ENCODE measurements around the gene OTUD7B.

OTUD7B gene

GRCh38 chr1:149925751-149926150 is 84.8 kb downstream of the OTUD7B start:
- TF ChIP-seq USF1 (IDR thresholded peaks at IDR 0.05) (no peak), EP300 (IDR thresholded peaks at IDR 0.05; ENCODE audit: borderline replicate concordance) (no peak), CREB1 (IDR thresholded peaks at IDR 0.05; ENCODE audit: low read depth) (no peak), EGR1 (IDR thresholded peaks at IDR 0.05) (no peak), CEBPB (IDR thresholded peaks at IDR 0.05) (no peak), FOXM1 (IDR thresholded peaks at IDR 0.05; ENCODE audit: borderline replicate concordance, low read depth) (no peak), REST (IDR thresholded peaks at IDR 0.05; ENCODE audit: low read depth) (no peak), MAX (IDR thresholded peaks at IDR 0.05) (no peak), NFIC (IDR thresholded peaks at IDR 0.05) (no peak), RAD21 (IDR thresholded peaks at IDR 0.05; ENCODE audit: low read depth) (no peak), TAF1 (IDR thresholded peaks at IDR 0.05; ENCODE audit: low read depth) (no peak), TCF12 (IDR thresholded peaks at IDR 0.05; ENCODE audit: low read depth) (no peak), YY1 (IDR thresholded peaks at IDR 0.05; ENCODE audit: low read depth) (no peak), ZBTB7A (IDR thresholded peaks at IDR 0.05; ENCODE audit: low read depth) (no peak)

- no peak for TF ChIP-seq CREB1 (IDR thresholded peaks at IDR 0.05; ENCODE audit: low read depth)
- no peak for TF ChIP-seq RAD21 (IDR thresholded peaks at IDR 0.05; ENCODE audit: low read depth)
- no peak for TF ChIP-seq FOXM1 (IDR thresholded peaks at IDR 0.05; ENCODE audit: borderline replicate concordance, low read depth)
- TF ChIP-seq TCF12 (IDR thresholded peaks at IDR 0.05; ENCODE audit: low read depth), result no peak
- TF ChIP-seq REST (IDR thresholded peaks at IDR 0.05; ENCODE audit: low read depth), result no peak
Observed at GRCh38 chr1:149925345-149925744, 85.2 kb downstream of the OTUD7B start.

GRCh38 chr1:149923626-149924025 is 86.9 kb downstream of the OTUD7B start:
- TF ChIP-seq ZBTB7A (IDR thresholded peaks at IDR 0.05; ENCODE audit: low read depth), result no peak
- TF ChIP-seq REST (IDR thresholded peaks at IDR 0.05; ENCODE audit: low read depth), result no peak
- no peak for TF ChIP-seq YY1 (IDR thresholded peaks at IDR 0.05; ENCODE audit: low read depth)
- TF ChIP-seq FOXM1 (IDR thresholded peaks at IDR 0.05; ENCODE audit: borderline replicate concordance, low read depth), result no peak
- TF ChIP-seq CEBPB (IDR thresholded peaks at IDR 0.05), result no peak
- no peak for TF ChIP-seq RAD21 (IDR thresholded peaks at IDR 0.05; ENCODE audit: low read depth)
- no peak for TF ChIP-seq TCF12 (IDR thresholded peaks at IDR 0.05; ENCODE audit: low read depth)
- no peak for TF ChIP-seq MAX (IDR thresholded peaks at IDR 0.05)
- TF ChIP-seq TEAD4 (IDR thresholded peaks at IDR 0.05), result no peak
- TF ChIP-seq EGR1 (IDR thresholded peaks at IDR 0.05), result no peak
- no peak for TF ChIP-seq USF1 (IDR thresholded peaks at IDR 0.05)
- TF ChIP-seq NFIC (IDR thresholded peaks at IDR 0.05), result no peak
- no peak for TF ChIP-seq TAF1 (IDR thresholded peaks at IDR 0.05; ENCODE audit: low read depth)

GRCh38 chr1:149917571-149918144 is 92.9 kb downstream of the OTUD7B start, which contains the start of gene SV2A:
SV2A (minus strand) TSS chr1:149917844; CDS start chr1:149913840, 4,004 bp downstream.
- no peak for TF ChIP-seq MAX (IDR thresholded peaks at IDR 0.05)
- no peak for TF ChIP-seq FOXM1 (IDR thresholded peaks at IDR 0.05; ENCODE audit: borderline replicate concordance, low read depth)
- TF ChIP-seq EP300 (IDR thresholded peaks at IDR 0.05; ENCODE audit: borderline replicate concordance), result no peak
- TF ChIP-seq USF1 (IDR thresholded peaks at IDR 0.05), result no peak
- no peak for TF ChIP-seq RAD21 (IDR thresholded peaks at IDR 0.05; ENCODE audit: low read depth)
- TF ChIP-seq ZBTB7A (IDR thresholded peaks at IDR 0.05; ENCODE audit: low read depth), result peak; percentile 66; the same call in 1 of the 2 replicates
- TF ChIP-seq REST (IDR thresholded peaks at IDR 0.05; ENCODE audit: low read depth), result no peak
- no peak for TF ChIP-seq TEAD4 (IDR thresholded peaks at IDR 0.05)
- no peak for TF ChIP-seq CREB1 (IDR thresholded peaks at IDR 0.05; ENCODE audit: low read depth)
- no peak for TF ChIP-seq EGR1 (IDR thresholded peaks at IDR 0.05)
- TF ChIP-seq YY1 (IDR thresholded peaks at IDR 0.05; ENCODE audit: low read depth), result peak; percentile 46; the same call in 1 of the 2 replicates
- no peak for TF ChIP-seq NFIC (IDR thresholded peaks at IDR 0.05)
- 0 out of 2 replicates have a peak, but pooled peaks have one; percentile 34 for TF ChIP-seq TAF1 (IDR thresholded peaks at IDR 0.05; ENCODE audit: low read depth)

Data from Ishikawa (cell line).